ENCODE results near the gene EXOC3L4. TPM values are rescaled to one million over a fixed set of nuclear protein-coding genes. Genes with fewer than 3 reads are reported as not detected.

Gene EXOC3L4
- total and polyA plus RNA-seq, 9 of the 15 experiments (the other 6 are each of a cell fraction or from before 2014, with no cell fraction given), result 0.10 to 6.7 (median 0.98) TPM; not detected in 1

GRCh38 chr14:103121846-103122584 is 27.5 kb downstream of the EXOC3L4 start (continued):
- TF ChIP-seq ZBTB11 (CRISPR knock-in tag; IDR thresholded peaks at IDR 0.05) (no peak), ZNF232 (CRISPR knock-in tag; IDR thresholded peaks at IDR 0.05) (no peak), HDAC2 (IDR thresholded peaks at IDR 0.05) (peak; percentile 69), RNF219 (CRISPR knock-in tag; IDR thresholded peaks at IDR 0.05) (no peak), ZNF316 (IDR thresholded peaks at IDR 0.05) (no peak), FOXP1 (CRISPR knock-in tag; IDR thresholded peaks at IDR 0.05) (no peak), DPF2 (IDR thresholded peaks at IDR 0.05) (peak; percentile 47), ZNF449 (CRISPR knock-in tag; IDR thresholded peaks at IDR 0.05) (no peak), MAZ (CRISPR knock-in tag; conservative IDR thresholded peaks at IDR 0.05 in 1 of 2, IDR thresholded peaks at IDR 0.05 in 1 of 2) (peak in 1 of 2 experiments; percentile 27; a peak in 1 of 4 replicates), ZNF445 (CRISPR knock-in tag; IDR thresholded peaks at IDR 0.05; ENCODE audit: low read depth) (no peak), LARP7 (IDR thresholded peaks at IDR 0.05) (no peak), ZNF347 (CRISPR knock-in tag; IDR thresholded peaks at IDR 0.05; ENCODE audit: low read depth) (no peak), ZNF253 (CRISPR knock-in tag; conservative IDR thresholded peaks at IDR 0.05) (no peak), HDAC1 (IDR thresholded peaks at IDR 0.05) (peak in 1 of 2 experiments; percentile 34; a peak in 1 of 4 replicates)
- TF ChIP-seq, protein P1, sequence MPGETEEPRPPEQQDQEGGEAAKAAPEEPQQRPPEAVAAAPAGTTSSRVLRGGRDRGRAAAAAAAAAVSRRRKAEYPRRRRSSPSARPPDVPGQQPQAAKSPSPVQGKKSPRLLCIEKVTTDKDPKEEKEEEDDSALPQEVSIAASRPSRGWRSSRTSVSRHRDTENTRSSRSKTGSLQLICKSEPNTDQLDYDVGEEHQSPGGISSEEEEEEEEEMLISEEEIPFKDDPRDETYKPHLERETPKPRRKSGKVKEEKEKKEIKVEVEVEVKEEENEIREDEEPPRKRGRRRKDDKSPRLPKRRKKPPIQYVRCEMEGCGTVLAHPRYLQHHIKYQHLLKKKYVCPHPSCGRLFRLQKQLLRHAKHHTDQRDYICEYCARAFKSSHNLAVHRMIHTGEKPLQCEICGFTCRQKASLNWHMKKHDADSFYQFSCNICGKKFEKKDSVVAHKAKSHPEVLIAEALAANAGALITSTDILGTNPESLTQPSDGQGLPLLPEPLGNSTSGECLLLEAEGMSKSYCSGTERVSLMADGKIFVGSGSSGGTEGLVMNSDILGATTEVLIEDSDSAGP (CRISPR knock-in tag; IDR thresholded peaks at IDR 0.05), result no peak
- TF ChIP-seq, protein P2, sequence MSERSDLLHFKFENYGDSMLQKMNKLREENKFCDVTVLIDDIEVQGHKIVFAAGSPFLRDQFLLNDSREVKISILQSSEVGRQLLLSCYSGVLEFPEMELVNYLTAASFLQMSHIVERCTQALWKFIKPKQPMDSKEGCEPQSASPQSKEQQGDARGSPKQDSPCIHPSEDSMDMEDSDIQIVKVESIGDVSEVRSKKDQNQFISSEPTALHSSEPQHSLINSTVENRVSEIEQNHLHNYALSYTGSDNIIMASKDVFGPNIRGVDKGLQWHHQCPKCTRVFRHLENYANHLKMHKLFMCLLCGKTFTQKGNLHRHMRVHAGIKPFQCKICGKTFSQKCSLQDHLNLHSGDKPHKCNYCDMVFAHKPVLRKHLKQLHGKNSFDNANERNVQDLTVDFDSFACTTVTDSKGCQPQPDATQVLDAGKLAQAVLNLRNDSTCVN (CRISPR knock-in tag; IDR thresholded peaks at IDR 0.05), result no peak
